Natural killer cell (primary cell): ENCODE data around the gene AKAP6. TPM values are rescaled to one million over a fixed set of nuclear protein-coding genes. Genes with fewer than 3 reads are reported as not detected.

Experiments used
- ATAC-seq, 3 donors: fragments of 150-1000 bp in 2 of 3; fragments of 200-7000 bp in 1 of 3; cut with Tn5 transposase; 1 replicate in 1 of 3; 2 replicates in 2 of 3; pipeline ENCODE4 v1.10.0; 2021; ENCODE audit warnings: mild to moderate bottlenecking in 2 of 3, moderate library complexity in 2 of 3
- DNase-seq, 2 donors: peaks; one replicate each; pipeline versions ENCODE4 v3.0.0 to v3.0.0-alpha.2; 2013 to 2021; ENCODE audit warnings: mixed read lengths in 1 of 2
- H3K27ac ChIP-seq: one replicate; pipeline ENCODE4 v1.5.1; 2013; ENCODE audit warnings: mild to moderate bottlenecking, low read length
- H3K27me3 ChIP-seq: one replicate; pipeline ENCODE4 v1.6.1; 2013; ENCODE audit warnings: low read length; ENCODE audit not compliant: control insufficient read depth, insufficient read depth
- H3K36me3 ChIP-seq: one replicate; pipeline ENCODE4 v1.6.1; 2013; ENCODE audit warnings: low read length; ENCODE audit not compliant: control insufficient read depth, insufficient read depth
- H3K4me1 ChIP-seq: one replicate; pipeline ENCODE4 v1.6.1; 2013; ENCODE audit warnings: low read length; ENCODE audit not compliant: control insufficient read depth, insufficient read depth
- H3K4me3 ChIP-seq: one replicate; pipeline ENCODE4 v1.5.1; 2013; ENCODE audit warnings: low read length
- H3K9me3 ChIP-seq: one replicate; pipeline ENCODE4 v1.6.1; 2013; ENCODE audit warnings: low read length; ENCODE audit not compliant: control insufficient read depth, insufficient read depth
- H3K27ac Mint-ChIP-seq, 2 donors: one replicate each; pipeline ENCODE4 v1.8.0; 2022; ENCODE audit warnings: mild to moderate bottlenecking in 2 of 2, mixed read lengths in 2 of 2, moderate library complexity in 1 of 2
- H3K27me3 Mint-ChIP-seq, 2 donors: one replicate each; pipeline ENCODE4 v1.8.0; 2022; ENCODE audit warnings: low read depth in 2 of 2, mixed read lengths in 2 of 2
- H3K36me3 Mint-ChIP-seq: one replicate; pipeline ENCODE4 v1.8.0; 2022; ENCODE audit warnings: mixed read lengths
- H3K4me1 Mint-ChIP-seq, 2 donors: one replicate each; pipeline ENCODE4 v1.8.0; 2022; ENCODE audit warnings: mixed read lengths in 2 of 2
- H3K4me3 Mint-ChIP-seq: one replicate; pipeline ENCODE4 v1.8.0; 2022; ENCODE audit warnings: mild to moderate bottlenecking, moderate library complexity, mixed read lengths
- H3K9me3 Mint-ChIP-seq, 2 donors: one replicate each; pipeline ENCODE4 v1.8.0; 2022; ENCODE audit warnings: mixed read lengths in 2 of 2
- CTCF ChIP-seq: fragments of 200-600 bp; IDR thresholded peaks from one replicate; pipeline ENCODE4 v1.8.0; 2022; ENCODE audit warnings: antibody characterized with exemption
- WGBS: methylation state at CpG from one replicate; pipeline ENCODE4 v1.1.7; 2013; ENCODE audit warnings: missing lambda C conversion rate; ENCODE audit not compliant: insufficient coverage; 5-methylcytosine and 5-hydroxymethylcytosine counted together
- intact Hi-C: fragments of 100-400 bp; cut with micrococcal nuclease; formaldehyde crosslinking; loops from one replicate; pipeline ENCODE4 v1.14.2; 2022
- total RNA-seq, 4 donors: library from RNA; stranded (reverse); fragments of 120-200 nt in 1 of 4; gene quantifications; one replicate each; pipeline versions ENCODE4 v1.2.3 to v1.2.4, GENCODE V29; 2013 to 2022

The AKAP6 gene
- total RNA-seq, 3 donors from 2014 or later (not counting 1 experiment from before 2014, with no cell fraction given) = 0.21 to 1.3 (median 0.80) TPM

- WGBS = no CpG with 5 or more reads among the region's 1 CpG
- no peak for ATAC-seq
- H3K27ac Mint-ChIP-seq = no peak overlapping the region
- H3K4me1 Mint-ChIP-seq = no peaks in the 10 kb centered on the region
- H3K9me3 ChIP-seq = no peaks in the 10 kb centered on the region
- H3K4me1 ChIP-seq = no peaks in the 10 kb centered on the region
- H3K4me3 Mint-ChIP-seq = no peak overlapping the region
- TF ChIP-seq CTCF = no peak
- no peaks in the 10 kb centered on the region for H3K27me3 Mint-ChIP-seq
- H3K27ac ChIP-seq = no peak overlapping the region
- H3K36me3 ChIP-seq = no peaks in the 10 kb centered on the region
- no peak for DNase-seq
- H3K4me3 ChIP-seq = no peak overlapping the region
- H3K9me3 Mint-ChIP-seq = peaks cover 2 to 8% of the 10 kb centered on the region in 2 donors
- no peaks in the 10 kb centered on the region for H3K27me3 ChIP-seq
- intact Hi-C loops = no loop called here
- H3K36me3 Mint-ChIP-seq = no peaks in the 10 kb centered on the region
Measured at GRCh38 chr14:32697704-32698103, 368.6 kb downstream of the AKAP6 start.

- Mint-ChIP-seq H3K27ac (no peak overlapping the region), H3K27me3 (no peaks in the 10 kb centered on the region), H3K4me1 (no peaks in the 10 kb centered on the region), H3K36me3 (no peaks in the 10 kb centered on the region), H3K9me3 (peaks cover 2 to 8% of the 10 kb centered on the region in 2 donors), H3K4me3 (no peak overlapping the region)
- no peaks in the 10 kb centered on the region for H3K36me3 ChIP-seq
- DNase-seq = no peak
- H3K27me3 ChIP-seq = no peaks in the 10 kb centered on the region
- no peak for ATAC-seq
- 86% methylated on average over 2 of the region's 2 CpGs for WGBS
- TF ChIP-seq CTCF = no peak
- H3K27ac ChIP-seq = no peak overlapping the region
- intact Hi-C loops = no loop called here
- no peaks in the 10 kb centered on the region for H3K9me3 ChIP-seq
- H3K4me1 ChIP-seq = no peaks in the 10 kb centered on the region
- no peak overlapping the region for H3K4me3 ChIP-seq
Measured at GRCh38 chr14:32698831-32699230, 369.7 kb downstream of the AKAP6 start.

GRCh38 chr14:32701475-32701874, 372.4 kb downstream of the AKAP6 start:
- ATAC-seq (no peak), DNase-seq (no peak)
- no peak for TF ChIP-seq CTCF
- Histone ChIP-seq H3K27ac (no peak overlapping the region), H3K4me1 (no peaks in the 10 kb centered on the region), H3K27me3 (no peaks in the 10 kb centered on the region), H3K36me3 (no peaks in the 10 kb centered on the region), H3K9me3 (no peaks in the 10 kb centered on the region), H3K4me3 (no peak overlapping the region)
- WGBS = 100% methylated on average over 1 of the region's 2 CpGs
- H3K27me3 Mint-ChIP-seq = no peaks in the 10 kb centered on the region
- H3K4me3 Mint-ChIP-seq = no peak overlapping the region
- intact Hi-C loops = no loop called here
- H3K36me3 Mint-ChIP-seq = no peaks in the 10 kb centered on the region
- peaks cover 0 to 4% of the 10 kb centered on the region in 2 donors for H3K9me3 Mint-ChIP-seq
- no peaks in the 10 kb centered on the region for H3K4me1 Mint-ChIP-seq
- H3K27ac Mint-ChIP-seq = no peak overlapping the region

- Mint-ChIP-seq H3K4me3 (no peak overlapping the region), H3K9me3 (peaks cover 0 to 4% of the 10 kb centered on the region in 2 donors), H3K27ac (no peak overlapping the region), H3K4me1 (no peaks in the 10 kb centered on the region), H3K36me3 (no peaks in the 10 kb centered on the region), H3K27me3 (no peaks in the 10 kb centered on the region)
- H3K36me3 ChIP-seq = no peaks in the 10 kb centered on the region
- no peak for TF ChIP-seq CTCF
- ATAC-seq (no peak), DNase-seq (no peak)
- no peak overlapping the region for H3K27ac ChIP-seq
- H3K4me3 ChIP-seq = no peak overlapping the region
- intact Hi-C loops = no loop called here
- no peaks in the 10 kb centered on the region for H3K4me1 ChIP-seq
- no peaks in the 10 kb centered on the region for H3K27me3 ChIP-seq
- H3K9me3 ChIP-seq = no peaks in the 10 kb centered on the region
Measured at GRCh38 chr14:32702088-32702487, 373.0 kb downstream of the AKAP6 start.
